ENCODE data around the gene PSMD13. TPM values are rescaled to one million over a fixed set of nuclear protein-coding genes. Genes with fewer than 3 reads are reported as not detected.
A peak's percentile ranks its signal among the peaks of the same experiment; 100 is the strongest.

Gene PSMD13
- total and polyA plus RNA-seq, 2 of the 13 experiments (the other 11 are each of a cell fraction or from before 2014, with no cell fraction given) = 83.0 to 117 TPM

DNA sequence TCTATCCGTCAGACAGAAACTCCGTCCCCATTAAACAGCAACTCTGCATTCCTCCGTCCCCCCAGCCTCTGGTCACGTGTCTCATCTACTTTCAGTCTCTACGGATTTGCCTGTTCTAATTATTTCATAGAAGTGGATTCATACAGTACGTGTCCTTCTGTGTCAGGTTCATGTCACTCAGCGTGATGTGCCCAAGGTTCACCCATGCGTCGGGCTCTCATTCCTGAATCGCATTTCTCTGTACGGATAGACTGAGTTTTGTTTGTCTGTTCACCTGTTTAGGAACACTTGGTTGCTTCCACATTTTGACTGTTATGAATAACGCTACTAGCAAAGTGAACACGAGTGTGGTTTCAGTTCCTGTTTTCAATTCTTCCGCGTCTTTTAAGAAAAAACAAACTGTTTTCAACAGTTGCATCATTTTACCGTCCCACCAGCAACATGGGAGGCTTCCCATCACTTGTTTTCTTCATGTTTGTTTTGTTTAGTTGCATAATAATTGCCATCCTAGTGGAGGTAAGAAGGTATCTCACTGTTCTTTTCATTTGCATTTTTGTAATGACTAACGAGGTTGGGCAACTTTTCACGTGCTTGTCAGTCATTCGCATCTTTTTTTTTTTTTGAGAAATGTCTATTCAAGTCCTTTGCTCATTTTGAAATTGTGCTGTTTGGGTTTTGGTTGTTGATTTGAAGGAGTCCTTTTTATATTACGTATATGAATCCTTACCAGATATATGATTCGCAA, 32.5 kb downstream of the PSMD13 start (continued):
- TF ChIP-seq, protein P1, sequence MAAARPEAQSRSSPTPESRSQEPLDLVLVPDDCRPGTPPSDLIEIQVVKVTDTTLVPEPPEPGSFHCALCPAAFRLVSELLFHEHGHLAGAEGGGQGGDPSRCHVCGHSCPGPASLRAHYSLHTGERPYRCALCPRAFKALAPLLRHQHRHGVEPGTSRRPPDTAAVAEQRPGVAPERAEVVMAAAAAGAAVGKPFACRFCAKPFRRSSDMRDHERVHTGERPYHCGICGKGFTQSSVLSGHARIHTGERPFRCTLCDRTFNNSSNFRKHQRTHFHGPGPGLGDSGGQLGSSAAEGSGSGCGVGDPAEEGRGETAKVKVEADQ (CRISPR knock-in tag; IDR thresholded peaks at IDR 0.05; ENCODE audit: borderline replicate concordance) = no peak
- TF ChIP-seq ZNF501 (CRISPR knock-in tag; IDR thresholded peaks at IDR 0.05) = no peak
- TF ChIP-seq, protein P2, sequence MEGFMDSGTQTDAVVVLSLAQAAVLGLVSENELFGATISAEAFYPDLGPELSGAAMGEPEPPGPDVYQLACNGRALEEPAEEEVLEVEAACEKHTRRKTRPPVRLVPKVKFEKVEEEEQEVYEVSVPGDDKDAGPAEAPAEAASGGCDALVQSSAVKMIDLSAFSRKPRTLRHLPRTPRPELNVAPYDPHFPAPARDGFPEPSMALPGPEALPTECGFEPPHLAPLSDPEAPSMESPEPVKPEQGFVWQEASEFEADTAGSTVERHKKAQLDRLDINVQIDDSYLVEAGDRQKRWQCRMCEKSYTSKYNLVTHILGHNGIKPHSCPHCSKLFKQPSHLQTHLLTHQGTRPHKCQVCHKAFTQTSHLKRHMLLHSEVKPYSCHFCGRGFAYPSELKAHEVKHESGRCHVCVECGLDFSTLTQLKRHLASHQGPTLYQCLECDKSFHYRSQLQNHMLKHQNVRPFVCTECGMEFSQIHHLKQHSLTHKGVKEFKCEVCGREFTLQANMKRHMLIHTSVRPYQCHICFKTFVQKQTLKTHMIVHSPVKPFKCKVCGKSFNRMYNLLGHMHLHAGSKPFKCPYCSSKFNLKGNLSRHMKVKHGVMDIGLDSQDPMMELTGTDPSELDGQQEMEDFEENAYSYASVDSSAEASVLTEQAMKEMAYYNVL (CRISPR knock-in tag; IDR thresholded peaks at IDR 0.05; ENCODE audit: borderline replicate concordance) = peak; percentile 40; the same call in 1 of the 2 replicates
- peak; percentile 65 for TF ChIP-seq BHLHE40 (IDR thresholded peaks at IDR 0.05; ENCODE audit: low read length)
- no peak for TF ChIP-seq ZNF720 (CRISPR knock-in tag; IDR thresholded peaks at IDR 0.05)
- TF ChIP-seq YEATS4 (CRISPR knock-in tag; IDR thresholded peaks at IDR 0.05; ENCODE audit: borderline replicate concordance) = 0 out of 2 replicates have a peak, but pooled peaks have one; percentile 27
- TF ChIP-seq ZNF33B (CRISPR knock-in tag; IDR thresholded peaks at IDR 0.05) = 0 out of 2 replicates have a peak, but pooled peaks have one; percentile 34
- TF ChIP-seq, protein P3, sequence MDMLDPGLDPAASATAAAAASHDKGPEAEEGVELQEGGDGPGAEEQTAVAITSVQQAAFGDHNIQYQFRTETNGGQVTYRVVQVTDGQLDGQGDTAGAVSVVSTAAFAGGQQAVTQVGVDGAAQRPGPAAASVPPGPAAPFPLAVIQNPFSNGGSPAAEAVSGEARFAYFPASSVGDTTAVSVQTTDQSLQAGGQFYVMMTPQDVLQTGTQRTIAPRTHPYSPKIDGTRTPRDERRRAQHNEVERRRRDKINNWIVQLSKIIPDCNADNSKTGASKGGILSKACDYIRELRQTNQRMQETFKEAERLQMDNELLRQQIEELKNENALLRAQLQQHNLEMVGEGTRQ (IDR thresholded peaks at IDR 0.05; ENCODE audit: low read depth, low read length) = peak; percentile 49; the same call in 1 of the 2 replicates
- TF ChIP-seq, protein P3 (CRISPR knock-in tag; IDR thresholded peaks at IDR 0.05; ENCODE audit: borderline replicate concordance) = peak; percentile 78; the same call in 1 of the 2 replicates
- TF ChIP-seq GLI4 (CRISPR knock-in tag; IDR thresholded peaks at IDR 0.05; ENCODE audit: borderline replicate concordance) = no peak
- 0 out of 2 replicates have a peak, but pooled peaks have one; percentile 8 for TF ChIP-seq GATAD2A (CRISPR knock-in tag; IDR thresholded peaks at IDR 0.05)
- no peak for TF ChIP-seq HHEX (CRISPR knock-in tag; IDR thresholded peaks at IDR 0.05)
- 0 out of 2 replicates have a peak, but pooled peaks have one; percentile 18 for TF ChIP-seq FOXJ3 (CRISPR knock-in tag; IDR thresholded peaks at IDR 0.05; ENCODE audit: borderline replicate concordance)
- 0 out of 2 replicates have a peak, but pooled peaks have one; percentile 21 for TF ChIP-seq ARID4A (CRISPR knock-in tag; IDR thresholded peaks at IDR 0.05; ENCODE audit: borderline replicate concordance)
- peak; percentile 54; the same call in 1 of the 2 replicates for TF ChIP-seq CEBPG (CRISPR knock-in tag; IDR thresholded peaks at IDR 0.05)
- TF ChIP-seq MAX (IDR thresholded peaks at IDR 0.05) = peak; percentile 1; the same call in 1 of the 2 replicates

Measured in HepG2 (cell line).